Esophagus mucosa (tissue), 1 donor: Measurements from ENCODE around the gene ENTPD1. TPM values are rescaled to one million over a fixed set of nuclear protein-coding genes. Genes with fewer than 3 reads are reported as not detected.
A peak's percentile ranks its signal among the peaks of the same experiment; 100 is the strongest.
"Not testable (repeated sequence)": the region's sequence is repeated elsewhere in the genome, so short reads cannot be mapped to it uniquely, and the experiment has no call there.

Experiments
- ATAC-seq: fragments of 200-7000 bp; cut with Tn5 transposase; one replicate; pipeline ENCODE4 v1.9.1; 2020
- total RNA-seq: library from RNA; stranded (reverse); gene quantifications from one replicate; pipeline ENCODE4 v1.2.4, GENCODE V29; 2023
- donor health status: DM: yes; HTN: yes; CAD: no.

The ENTPD1 gene
- total RNA-seq, 1 donor from 2014 or later = 9.2 TPM

- ATAC-seq = no peak
Observed at GRCh38 chr10:95759233-95759826, 3.4 kb downstream of the ENTPD1 start.

DNA sequence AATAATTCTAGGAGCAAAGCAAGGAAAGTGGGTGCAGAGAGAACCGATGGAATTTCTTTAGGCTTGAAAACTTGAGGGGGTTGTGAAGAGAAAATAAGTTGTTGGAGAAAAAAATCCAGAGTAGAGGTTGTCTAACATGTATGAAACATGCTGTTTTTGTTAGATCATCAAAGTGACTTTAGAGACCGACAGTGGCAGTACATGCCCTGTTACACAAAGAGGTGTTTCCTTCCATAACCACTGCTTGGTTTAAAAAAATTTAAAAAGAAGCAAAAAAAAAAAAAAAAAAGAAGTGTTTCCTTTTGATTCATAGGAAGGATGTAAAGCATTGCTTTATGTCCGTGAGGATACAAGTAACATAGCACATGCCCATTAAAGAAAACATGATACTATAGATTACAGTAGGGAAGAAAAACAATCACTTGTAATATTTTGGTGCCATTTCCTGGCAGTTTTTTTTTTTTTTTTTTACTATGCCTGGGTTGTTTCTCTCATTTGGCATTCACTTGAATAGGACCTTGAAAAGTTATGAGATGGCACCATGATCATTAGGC lies 6.1 kb downstream of the ENTPD1 start:
- no peak for ATAC-seq

GRCh38 chr10:95767884-95768556 lies 12.1 kb downstream of the ENTPD1 start:
- no peak for ATAC-seq

DNA sequence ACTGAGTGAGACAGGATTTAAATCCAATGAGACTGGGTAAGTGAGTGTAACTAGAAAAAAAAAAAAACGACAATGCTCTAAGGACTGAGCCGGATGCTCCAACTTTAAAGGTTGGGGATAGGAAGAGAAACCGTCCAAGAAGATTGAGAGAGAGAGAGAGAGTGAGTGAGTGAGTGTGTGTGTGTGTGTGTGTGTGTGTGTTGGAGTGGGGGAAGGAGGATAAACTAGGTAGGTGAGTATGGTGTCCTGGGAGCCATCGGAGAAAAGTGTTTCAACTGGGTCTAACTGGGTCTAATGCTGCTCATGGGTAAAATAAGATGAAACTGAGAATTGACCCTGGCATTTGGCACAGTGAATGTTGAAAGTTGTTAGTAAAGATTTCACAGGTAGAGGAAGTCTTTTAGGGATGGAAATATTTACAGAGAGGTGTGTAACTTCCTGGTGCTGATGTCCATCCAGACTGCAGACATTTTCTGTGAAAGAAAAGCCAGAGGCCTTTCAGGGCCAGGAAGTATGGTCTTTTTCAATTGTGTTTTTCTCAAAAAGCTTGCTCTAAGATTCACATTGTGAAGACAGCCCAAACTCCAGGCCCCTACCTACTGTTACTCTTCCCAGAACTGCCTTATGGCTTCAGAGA lies 14.2 kb downstream of the ENTPD1 start:
- no peak for ATAC-seq

DNA sequence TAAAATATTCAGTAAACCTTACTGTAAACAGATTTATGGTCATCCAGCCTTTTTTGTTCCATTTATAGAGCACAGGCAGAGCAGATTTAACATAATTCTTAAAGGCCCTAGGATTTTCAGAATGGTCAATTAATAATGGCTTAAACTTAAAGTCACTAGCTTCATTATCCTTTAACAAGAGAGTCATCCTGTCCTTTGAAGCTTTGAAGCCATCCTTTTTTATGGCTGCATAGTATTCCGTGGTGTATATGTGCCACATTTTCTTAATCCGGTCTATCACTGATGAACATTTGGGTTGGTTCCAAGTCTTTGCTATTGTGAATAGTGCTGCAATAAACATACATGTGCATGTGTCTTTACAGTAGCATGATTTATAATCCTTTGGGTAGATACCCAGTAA lies 17.5 kb downstream of the ENTPD1 start:
- not testable (repeated sequence) for ATAC-seq

DNA sequence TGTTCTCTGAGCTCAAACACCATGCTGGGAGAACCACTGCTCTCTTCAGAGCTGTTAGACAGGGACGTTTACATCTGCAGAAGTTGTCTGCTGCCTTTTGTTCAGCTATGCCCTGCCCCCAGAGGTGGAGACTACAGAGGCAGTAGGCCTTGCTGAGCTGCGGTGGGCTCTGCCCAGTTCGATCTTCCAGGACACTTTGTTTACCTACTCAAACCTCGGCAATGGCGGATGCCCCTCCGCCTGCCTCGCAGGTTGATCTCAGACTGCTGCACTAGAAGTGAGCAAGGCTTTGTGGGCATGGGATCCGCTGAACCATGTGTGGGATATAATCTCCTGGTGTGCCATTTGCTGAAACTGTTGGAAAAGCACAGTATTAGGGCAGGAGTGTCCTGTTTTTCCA lies 21.7 kb downstream of the ENTPD1 start:
- ATAC-seq = not testable (repeated sequence)

DNA sequence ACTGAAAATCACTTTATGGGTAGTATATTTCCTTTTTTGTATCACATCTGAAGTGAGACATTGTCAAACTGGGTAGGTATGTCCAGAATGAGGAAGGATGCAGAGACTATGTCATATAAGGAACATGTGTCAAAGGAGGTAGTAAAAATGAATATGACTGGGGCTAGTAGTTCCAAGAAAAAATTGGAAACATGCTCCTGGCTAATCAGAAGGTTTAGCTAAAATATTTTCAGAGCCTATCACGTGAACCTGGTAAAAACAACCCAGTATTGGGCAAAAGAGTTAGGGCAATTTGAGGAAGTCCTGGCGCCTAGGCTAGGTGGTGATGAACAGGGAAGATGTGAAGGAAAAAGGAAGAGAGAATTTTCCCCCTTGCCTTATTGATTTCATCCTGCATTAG lies 26.4 kb downstream of the ENTPD1 start:
- ATAC-seq = peak; percentile 33

GRCh38 chr10:95783741-95784140 lies 27.8 kb downstream of the ENTPD1 start:
- ATAC-seq = no peak

DNA sequence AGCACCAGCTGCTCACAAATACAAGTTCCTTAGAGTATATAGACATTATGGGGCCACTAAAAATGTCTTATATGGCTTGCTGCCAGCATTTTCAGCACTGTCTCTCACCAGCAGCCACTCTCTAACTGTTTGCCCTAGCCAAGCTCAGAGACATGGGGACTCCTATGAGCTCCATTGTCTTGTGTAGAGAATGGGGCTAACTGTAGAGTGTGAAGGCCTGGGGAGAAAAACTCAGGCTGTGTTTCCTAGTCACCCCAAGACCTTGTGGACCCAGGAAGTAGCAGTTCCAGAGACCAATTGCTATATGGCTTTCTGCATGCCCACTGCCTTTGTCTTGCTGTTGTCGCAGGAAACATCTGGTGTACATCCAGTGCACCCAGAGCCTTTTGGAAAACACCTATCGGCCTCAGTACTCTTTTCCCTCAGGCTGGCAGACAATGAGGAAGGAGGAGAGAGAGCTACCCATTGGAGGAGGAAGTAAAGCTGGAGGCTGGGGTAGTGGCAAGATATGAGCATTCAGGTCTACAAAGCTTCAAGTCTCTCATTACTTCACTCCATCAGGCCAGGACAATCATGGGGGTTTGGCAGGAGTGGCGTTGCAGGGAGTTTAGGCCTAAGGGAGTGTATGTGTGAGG lies 28.4 kb downstream of the ENTPD1 start:
- ATAC-seq = no peak

DNA sequence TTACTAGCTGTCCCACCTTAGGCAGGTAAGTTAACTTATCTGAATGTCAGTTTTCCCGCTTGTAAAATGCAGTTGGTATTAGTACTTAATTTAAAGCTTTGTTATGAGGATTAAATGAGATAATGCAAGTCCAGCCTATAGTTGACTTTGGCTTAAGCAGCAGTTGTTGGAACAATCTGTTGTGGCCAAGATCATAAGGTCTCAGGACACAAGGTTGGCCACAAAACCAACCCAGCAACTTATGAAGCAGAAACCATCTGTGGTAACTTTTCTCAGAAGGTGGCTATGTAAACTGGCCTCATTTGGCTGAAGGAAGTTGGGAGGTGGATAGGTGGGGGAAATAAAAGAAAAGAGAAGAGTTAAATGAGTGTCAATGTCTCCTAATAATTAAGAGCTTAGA lies 29.4 kb downstream of the ENTPD1 start:
- no peak for ATAC-seq

DNA sequence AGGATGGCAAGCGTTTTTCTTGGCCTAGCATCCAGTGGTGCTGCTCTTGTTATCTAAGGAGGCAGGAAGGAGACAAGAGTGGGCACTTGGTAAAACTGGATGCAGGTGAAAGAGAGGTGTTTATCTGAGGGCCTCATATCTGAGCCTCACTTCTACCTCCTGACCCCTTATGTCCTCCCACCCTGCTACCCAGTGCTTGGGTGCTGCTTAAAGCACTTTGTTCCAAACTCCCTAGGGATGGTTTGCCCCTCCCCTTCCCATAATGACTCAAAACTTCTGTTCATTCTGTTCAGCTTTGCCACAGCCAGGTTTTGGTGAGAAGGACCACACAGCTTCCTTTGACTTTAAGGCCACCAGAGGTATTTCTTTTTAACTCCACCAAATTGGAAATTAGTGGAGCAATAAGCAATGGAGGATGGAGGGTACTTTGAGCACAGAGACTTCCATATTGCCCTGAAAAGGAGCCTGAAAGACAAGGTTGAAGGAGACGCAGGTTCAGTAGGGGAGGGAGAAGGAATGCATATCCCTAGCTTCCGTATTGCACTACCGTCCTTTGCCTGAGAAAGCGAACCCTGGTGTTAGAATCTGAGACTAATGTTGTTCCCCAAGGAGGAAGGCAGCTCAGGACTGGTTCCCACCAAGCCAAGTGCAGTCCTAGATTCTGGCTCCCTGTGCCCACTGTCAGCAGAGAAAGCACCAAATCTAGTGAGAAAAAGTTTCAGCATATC lies 30.1 kb downstream of the ENTPD1 start:
- no peak for ATAC-seq

DNA sequence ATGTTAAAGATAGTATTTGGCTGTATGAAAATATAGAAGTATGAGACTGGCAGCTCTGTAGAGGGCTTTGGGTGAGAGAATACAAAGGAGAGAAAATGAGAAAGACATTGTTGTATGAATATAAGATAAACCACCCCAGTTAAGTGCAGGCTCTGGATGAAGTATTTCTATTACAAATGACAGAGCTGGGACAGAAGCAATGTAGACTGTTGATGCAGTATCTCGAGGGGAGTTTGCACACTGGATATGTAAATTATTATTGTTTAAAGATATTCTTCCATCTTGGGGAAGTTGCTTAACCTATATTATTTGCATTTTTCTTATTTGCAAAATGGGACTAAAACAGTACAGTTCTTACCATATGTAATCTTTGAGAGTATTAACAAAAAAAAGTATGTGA lies 31.5 kb downstream of the ENTPD1 start:
- no peak for ATAC-seq

GRCh38 chr10:95788830-95789229 lies 32.9 kb downstream of the ENTPD1 start:
- ATAC-seq = no peak

DNA sequence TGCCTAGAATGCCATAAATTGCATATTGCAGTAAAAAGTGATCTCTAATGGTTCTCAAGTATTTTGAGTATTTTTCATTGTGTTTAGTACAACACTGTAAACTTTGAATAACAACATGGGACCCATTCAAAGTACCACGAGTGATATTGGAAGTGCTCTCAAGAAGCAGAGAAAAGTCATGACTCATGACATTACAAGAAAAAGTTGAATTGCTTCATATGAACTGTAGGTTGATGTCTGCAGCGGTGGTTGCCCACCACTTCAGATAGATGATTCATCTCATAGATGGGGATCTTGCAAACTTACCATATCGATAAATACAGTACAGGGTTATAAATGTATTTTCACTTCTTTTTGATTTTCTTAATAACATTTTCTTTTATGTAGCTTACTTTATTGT lies 33.9 kb downstream of the ENTPD1 start:
- no peak for ATAC-seq

- ATAC-seq = no peak
Observed at GRCh38 chr10:95790982-95791381, 35.0 kb downstream of the ENTPD1 start.

- ATAC-seq = no peak
Observed at GRCh38 chr10:95791425-95791979, 35.5 kb downstream of the ENTPD1 start.

DNA sequence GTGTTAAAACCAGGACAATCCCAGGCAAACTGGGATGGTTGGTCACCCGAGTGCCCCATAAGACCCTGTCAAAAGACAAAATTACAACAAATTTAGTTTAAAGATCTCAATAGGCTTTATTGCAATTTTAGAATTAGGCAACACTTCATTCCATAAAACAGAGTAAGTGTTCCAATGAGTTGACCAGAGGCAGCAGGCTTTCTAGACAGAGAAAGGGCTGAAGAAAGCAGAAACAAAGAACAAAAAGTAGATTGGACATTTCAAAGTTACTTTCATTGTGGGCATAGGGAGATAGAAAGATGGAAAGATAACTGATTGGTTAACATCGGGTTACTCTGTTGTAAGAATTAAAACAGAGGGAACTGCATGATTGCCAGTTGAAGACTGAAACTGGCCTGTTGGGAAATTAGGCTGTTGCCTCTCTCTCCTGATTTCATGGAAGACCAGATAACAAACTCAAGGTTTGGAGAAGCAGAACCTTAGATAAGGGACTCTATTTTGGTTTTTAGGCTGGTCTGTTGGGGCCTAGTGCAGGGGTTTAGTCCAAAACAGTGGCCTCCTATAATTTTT lies 36.3 kb downstream of the ENTPD1 start:
- ATAC-seq = no peak

GRCh38 chr10:95792874-95793285 lies 36.9 kb downstream of the ENTPD1 start:
- no peak for ATAC-seq

DNA sequence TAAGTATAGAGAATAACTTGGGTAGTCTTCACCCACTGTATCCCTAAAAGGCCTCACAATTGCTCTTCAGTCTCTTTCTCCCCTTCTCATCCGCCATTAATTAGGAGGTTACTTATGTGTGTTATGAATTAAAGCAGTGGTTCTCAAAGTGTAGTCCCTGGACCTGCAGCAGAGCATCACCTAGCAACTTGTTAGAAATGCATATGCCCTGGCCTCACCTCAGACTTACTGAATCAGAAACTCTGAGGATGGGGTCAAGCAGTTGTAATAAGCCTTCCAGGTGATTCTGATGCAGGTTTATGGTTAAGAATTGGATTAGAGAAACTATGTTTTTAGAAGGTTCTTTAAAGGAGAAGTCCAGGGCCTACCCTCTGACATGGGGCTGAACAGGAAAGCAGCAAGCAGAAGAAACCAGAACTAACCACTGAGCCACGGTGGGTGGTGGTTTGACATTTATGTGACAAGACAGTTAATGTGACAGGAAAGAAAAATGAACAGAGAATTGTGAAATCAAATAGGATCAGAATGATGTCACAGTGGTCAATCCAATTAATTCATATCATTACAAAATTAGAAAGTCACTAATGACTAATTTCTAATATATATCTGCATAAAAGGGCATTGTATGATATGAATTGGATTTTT lies 37.6 kb downstream of the ENTPD1 start:
- ATAC-seq = peak; percentile 32

DNA sequence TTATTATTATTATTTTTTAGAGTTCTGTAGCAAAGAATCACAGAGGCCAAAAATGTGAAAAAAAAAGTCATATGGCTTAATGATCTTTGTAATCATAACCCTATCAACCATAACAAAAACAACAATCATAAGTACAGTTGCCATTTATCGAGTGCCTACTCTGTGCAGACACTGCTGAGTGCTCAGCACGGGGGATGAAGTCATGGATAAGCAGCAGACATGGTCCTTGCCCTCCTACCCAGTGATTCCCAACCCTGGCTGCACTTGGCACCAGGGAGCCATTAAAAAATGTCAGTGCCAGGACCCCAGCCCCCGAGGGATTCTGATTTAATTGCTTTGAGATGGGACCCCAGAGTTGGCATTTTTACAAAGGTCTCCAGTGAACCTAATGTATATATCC lies 38.2 kb downstream of the ENTPD1 start:
- ATAC-seq = no peak

- no peak for ATAC-seq
Observed at GRCh38 chr10:95795602-95796001, 39.6 kb downstream of the ENTPD1 start.
